Measurements from ENCODE around the gene CAMK2D.

The CAMK2D gene

GRCh38 chr4:113762186-113763028, 869 bp upstream of the CAMK2D start:
- peak; percentile 100 for DNase-seq

GRCh38 chr4:113760795-113761619, 531 bp downstream of the CAMK2D start:
- DNase-seq, result peak; percentile 71

GRCh38 chr4:113760094-113760794, 1.3 kb downstream of the CAMK2D start:
- peak; percentile 48 for DNase-seq

GRCh38 chr4:113759696-113760093, 1.8 kb downstream of the CAMK2D start:
- peak; percentile 26 for DNase-seq

- DNase-seq, result no peak
These were observed 3.2 kb downstream of the CAMK2D start for GRCh38 chr4:113758372-113758771.

GRCh38 chr4:113757486-113757885, 4.1 kb downstream of the CAMK2D start:
- no peak for DNase-seq

GRCh38 chr4:113756005-113756410, 5.5 kb downstream of the CAMK2D start:
- DNase-seq, result peak; percentile 87

GRCh38 chr4:113750734-113751133, 10.8 kb downstream of the CAMK2D start:
- no peak for DNase-seq

- DNase-seq, result no peak
These were observed 11.2 kb downstream of the CAMK2D start for GRCh38 chr4:113750296-113750695.

GRCh38 chr4:113749178-113749577, 12.4 kb downstream of the CAMK2D start:
- no peak for DNase-seq

- no peak for DNase-seq
These were observed 13.6 kb downstream of the CAMK2D start for GRCh38 chr4:113747949-113748348.

GRCh38 chr4:113745711-113746110, 15.8 kb downstream of the CAMK2D start:
- DNase-seq, result no peak

- peak; percentile 54 for DNase-seq
These were observed 16.8 kb downstream of the CAMK2D start for GRCh38 chr4:113744667-113745240.

GRCh38 chr4:113743690-113744089, 17.8 kb downstream of the CAMK2D start:
- no peak for DNase-seq

GRCh38 chr4:113742643-113743042, 18.9 kb downstream of the CAMK2D start:
- DNase-seq, result no peak

GRCh38 chr4:113741956-113742355, 19.6 kb downstream of the CAMK2D start:
- no peak for DNase-seq

GRCh38 chr4:113740857-113741379, 20.6 kb downstream of the CAMK2D start:
- DNase-seq, result no peak

- DNase-seq, result peak; percentile 26
These were observed 22.3 kb downstream of the CAMK2D start for GRCh38 chr4:113739197-113739596.

GRCh38 chr4:113738251-113738650, 23.3 kb downstream of the CAMK2D start:
- no peak for DNase-seq

- peak; percentile 21 for DNase-seq
These were observed 27.9 kb downstream of the CAMK2D start for GRCh38 chr4:113733685-113734084.

GRCh38 chr4:113732967-113733527, 28.5 kb downstream of the CAMK2D start:
- DNase-seq, result peak; percentile 70

Data from activated CD4-positive, alpha-beta T cell treated with anti-CD3 and anti-CD28 coated beads, Interleukin-10, Interleukin-2, amounts not matched to agents 100 ng/mL and 50 ng/mL, durations not matched to agents 16 hours and 8 hours (primary cell).